Nephron (organoid): ENCODE results near the gene COX4I1.

ENCODE experiments used
- H3K27ac Mint-ChIP-seq, 3 experiments: 2 replicates each; pipeline ENCODE4 v1.8.0; 2020; ENCODE audit warnings: mixed read lengths in 3 of 3, mild to moderate bottlenecking in 2 of 3, moderate library complexity in 1 of 3
- H3K27me3 Mint-ChIP-seq: 2 replicates; pipeline ENCODE4 v1.8.0; 2021; ENCODE audit warnings: low read depth, mild to moderate bottlenecking, moderate library complexity, mixed read lengths
- H3K36me3 Mint-ChIP-seq: 2 replicates; pipeline ENCODE4 v1.8.0; 2020; ENCODE audit warnings: low read depth, mixed read lengths
- H3K4me1 Mint-ChIP-seq: 2 replicates; pipeline ENCODE4 v1.8.0; 2020; ENCODE audit warnings: mixed read lengths
- H3K4me3 Mint-ChIP-seq, 3 experiments: 2 replicates each; pipeline ENCODE4 v1.8.0; 2020; ENCODE audit warnings: mild to moderate bottlenecking in 3 of 3, mixed read lengths in 3 of 3, moderate library complexity in 2 of 3
- H3K9me3 Mint-ChIP-seq: 2 replicates; pipeline ENCODE4 v1.8.0; 2020; ENCODE audit warnings: mixed read lengths
- TF ChIP-seq, protein P1 (sequence below), 3 experiments: fragments of 200-600 bp; sonication (generic); IDR thresholded peaks; one replicate each; pipeline ENCODE4 v1.5.0; 2021; ENCODE audit warnings: antibody characterized with exemption in 3 of 3; ENCODE audit not compliant: unreplicated experiment in 3 of 3

The COX4I1 gene

GRCh38 chr16:85781695-85782370 is 17.7 kb upstream of the COX4I1 start:
- no peaks in the 10 kb centered on the region for H3K9me3 Mint-ChIP-seq
- peaks cover 46% of the 10 kb centered on the region for H3K36me3 Mint-ChIP-seq
- H3K4me1 Mint-ChIP-seq: no peaks in the 10 kb centered on the region
- no peaks in the 10 kb centered on the region for H3K27me3 Mint-ChIP-seq
- TF ChIP-seq, protein P1, sequence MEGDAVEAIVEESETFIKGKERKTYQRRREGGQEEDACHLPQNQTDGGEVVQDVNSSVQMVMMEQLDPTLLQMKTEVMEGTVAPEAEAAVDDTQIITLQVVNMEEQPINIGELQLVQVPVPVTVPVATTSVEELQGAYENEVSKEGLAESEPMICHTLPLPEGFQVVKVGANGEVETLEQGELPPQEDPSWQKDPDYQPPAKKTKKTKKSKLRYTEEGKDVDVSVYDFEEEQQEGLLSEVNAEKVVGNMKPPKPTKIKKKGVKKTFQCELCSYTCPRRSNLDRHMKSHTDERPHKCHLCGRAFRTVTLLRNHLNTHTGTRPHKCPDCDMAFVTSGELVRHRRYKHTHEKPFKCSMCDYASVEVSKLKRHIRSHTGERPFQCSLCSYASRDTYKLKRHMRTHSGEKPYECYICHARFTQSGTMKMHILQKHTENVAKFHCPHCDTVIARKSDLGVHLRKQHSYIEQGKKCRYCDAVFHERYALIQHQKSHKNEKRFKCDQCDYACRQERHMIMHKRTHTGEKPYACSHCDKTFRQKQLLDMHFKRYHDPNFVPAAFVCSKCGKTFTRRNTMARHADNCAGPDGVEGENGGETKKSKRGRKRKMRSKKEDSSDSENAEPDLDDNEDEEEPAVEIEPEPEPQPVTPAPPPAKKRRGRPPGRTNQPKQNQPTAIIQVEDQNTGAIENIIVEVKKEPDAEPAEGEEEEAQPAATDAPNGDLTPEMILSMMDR (IDR thresholded peaks at IDR 0.05; ENCODE audit: unreplicated experiment in 3 of 3): no peak
- H3K4me3 Mint-ChIP-seq: no peak overlapping the region
- H3K27ac Mint-ChIP-seq: no peak overlapping the region

DNA sequence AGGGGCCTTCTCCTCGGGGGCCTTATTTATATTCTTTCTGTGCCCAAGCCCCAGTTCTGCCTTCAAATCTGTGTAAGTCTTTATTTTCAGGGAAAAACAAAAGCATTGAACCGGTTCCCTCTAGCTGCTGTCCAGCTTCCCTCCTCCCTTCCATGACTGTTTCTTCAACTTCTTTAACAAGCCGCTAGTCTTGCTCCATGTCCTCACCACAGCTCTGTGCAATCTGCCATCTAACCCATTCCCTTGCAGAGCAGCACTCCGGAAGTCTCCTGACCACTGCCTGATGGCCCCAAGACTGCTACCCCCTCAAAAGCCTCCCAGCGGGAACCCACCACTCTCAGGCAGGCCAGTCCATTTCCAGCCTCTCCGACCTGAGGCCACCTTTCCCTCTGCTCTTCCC is 17.0 kb upstream of the COX4I1 start:
- no peak overlapping the region for H3K4me3 Mint-ChIP-seq
- H3K9me3 Mint-ChIP-seq: no peaks in the 10 kb centered on the region
- TF ChIP-seq, protein P1 (IDR thresholded peaks at IDR 0.05; ENCODE audit: unreplicated experiment in 3 of 3): no peak
- H3K27me3 Mint-ChIP-seq: no peaks in the 10 kb centered on the region
- peaks cover 51% of the 10 kb centered on the region for H3K36me3 Mint-ChIP-seq
- H3K4me1 Mint-ChIP-seq: no peaks in the 10 kb centered on the region
- no peak overlapping the region for H3K27ac Mint-ChIP-seq

GRCh38 chr16:85783441-85783840 is 16.1 kb upstream of the COX4I1 start:
- no peak overlapping the region for H3K27ac Mint-ChIP-seq
- H3K9me3 Mint-ChIP-seq: no peaks in the 10 kb centered on the region
- H3K4me1 Mint-ChIP-seq: no peaks in the 10 kb centered on the region
- no peak overlapping the region for H3K4me3 Mint-ChIP-seq
- TF ChIP-seq, protein P1 (IDR thresholded peaks at IDR 0.05; ENCODE audit: unreplicated experiment in 3 of 3): no peak
- H3K36me3 Mint-ChIP-seq: peaks cover 51% of the 10 kb centered on the region
- no peaks in the 10 kb centered on the region for H3K27me3 Mint-ChIP-seq

GRCh38 chr16:85784813-85785212 is 14.7 kb upstream of the COX4I1 start:
- Mint-ChIP-seq H3K27ac (no peak overlapping the region), H3K4me3 (no peak overlapping the region), H3K4me1 (no peaks in the 10 kb centered on the region), H3K27me3 (no peaks in the 10 kb centered on the region), H3K9me3 (no peaks in the 10 kb centered on the region), H3K36me3 (peaks cover 42% of the 10 kb centered on the region)
- TF ChIP-seq, protein P1 (IDR thresholded peaks at IDR 0.05; ENCODE audit: unreplicated experiment in 3 of 3): no peak

DNA sequence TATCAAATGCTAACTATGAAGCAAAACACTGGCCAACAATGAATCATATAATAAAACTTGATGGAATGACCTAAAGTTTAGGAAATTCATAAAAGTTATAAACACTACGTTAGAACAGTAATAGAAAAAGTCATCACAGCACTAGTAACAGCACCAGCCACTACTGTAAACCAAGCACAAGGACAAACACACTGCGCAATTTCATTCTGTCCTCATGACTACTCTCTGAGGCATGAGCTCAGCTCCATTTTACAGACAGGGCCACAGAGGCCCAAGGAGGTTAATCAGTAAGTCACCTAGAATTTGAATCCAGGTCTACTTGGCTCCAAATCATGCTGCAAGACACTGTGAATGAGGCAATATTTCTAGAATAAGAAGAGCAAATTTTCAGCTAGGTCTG is 13.6 kb upstream of the COX4I1 start:
- H3K27me3 Mint-ChIP-seq: no peaks in the 10 kb centered on the region
- peaks cover 41% of the 10 kb centered on the region for H3K36me3 Mint-ChIP-seq
- no peak overlapping the region for H3K27ac Mint-ChIP-seq
- H3K4me3 Mint-ChIP-seq: no peak overlapping the region
- H3K9me3 Mint-ChIP-seq: no peaks in the 10 kb centered on the region
- TF ChIP-seq, protein P1 (IDR thresholded peaks at IDR 0.05; ENCODE audit: unreplicated experiment in 3 of 3): no peak
- H3K4me1 Mint-ChIP-seq: no peaks in the 10 kb centered on the region

GRCh38 chr16:85788819-85789218 is 10.7 kb upstream of the COX4I1 start:
- TF ChIP-seq, protein P1 (IDR thresholded peaks at IDR 0.05; ENCODE audit: unreplicated experiment in 3 of 3): no peak
- Mint-ChIP-seq H3K27ac (no peak overlapping the region), H3K9me3 (no peaks in the 10 kb centered on the region), H3K36me3 (peaks cover 62% of the 10 kb centered on the region), H3K4me3 (no peak overlapping the region), H3K27me3 (no peaks in the 10 kb centered on the region), H3K4me1 (no peaks in the 10 kb centered on the region)
